ENCODE results near the gene TMEM169.

Gene TMEM169

GRCh38 chr2:216142540-216142939 lies 60.8 kb downstream of the TMEM169 start:
- H3K9me3 ChIP-seq (ENCODE audit: control insufficient read depth, insufficient read depth, low read length): no peaks in the 10 kb centered on the region
- H3K27me3 ChIP-seq (ENCODE audit: control insufficient read depth, low read length): no peaks in the 10 kb centered on the region
- H3K9me2 ChIP-seq (replicated peaks; ENCODE audit: control insufficient read depth, low read length): no peaks in the 10 kb centered on the region
- H3K27ac ChIP-seq (ENCODE audit: low read depth, low read length): no peak overlapping the region
- peaks cover 98% of the 10 kb centered on the region for H3K36me3 ChIP-seq (ENCODE audit: control insufficient read depth, low read length)
- no peaks in the 10 kb centered on the region for H3K4me1 ChIP-seq (ENCODE audit: control insufficient read depth, low read length)
- peaks cover 45% of the 10 kb centered on the region for H3K79me2 ChIP-seq (ENCODE audit: control insufficient read depth, low read length)
- H4K20me1 ChIP-seq (ENCODE audit: control insufficient read depth, insufficient read depth, low read depth, low read length): 0 out of 2 replicates have a peak, but pooled peaks cover 3% of the 10 kb centered on the region
- TF ChIP-seq EZH2phosphoT487 (IDR thresholded peaks at IDR 0.05; ENCODE audit: borderline replicate concordance, low read length) (no peak), CTCF (IDR thresholded peaks at IDR 0.05; ENCODE audit: low read depth, low read length, poor library complexity, severe bottlenecking) (no peak)
- H3K4me3 ChIP-seq (ENCODE audit: low read length): no peak overlapping the region
- no peak overlapping the region for H3K4me2 ChIP-seq (ENCODE audit: low read length)
- 0 out of 2 replicates have a peak, but pooled peaks cover 3% of the 10 kb centered on the region for H3F3A ChIP-seq (ENCODE audit: control insufficient read depth, insufficient read depth)

GRCh38 chr2:216144372-216144771 lies 62.7 kb downstream of the TMEM169 start:
- Histone ChIP-seq H3K9me3 (ENCODE audit: control insufficient read depth, insufficient read depth, low read length) (no peaks in the 10 kb centered on the region), H3F3A (ENCODE audit: control insufficient read depth, insufficient read depth) (0 out of 2 replicates have a peak, but pooled peaks cover 3% of the 10 kb centered on the region), H3K9me2 (replicated peaks; ENCODE audit: control insufficient read depth, low read length) (no peaks in the 10 kb centered on the region), H3K4me1 (ENCODE audit: control insufficient read depth, low read length) (no peaks in the 10 kb centered on the region), H3K4me3 (ENCODE audit: low read length) (no peak overlapping the region), H3K79me2 (ENCODE audit: control insufficient read depth, low read length) (peaks cover 44% of the 10 kb centered on the region), H3K27ac (ENCODE audit: low read depth, low read length) (no peak overlapping the region), H3K36me3 (ENCODE audit: control insufficient read depth, low read length) (peaks cover 98% of the 10 kb centered on the region), H3K27me3 (ENCODE audit: control insufficient read depth, low read length) (no peaks in the 10 kb centered on the region), H3K4me2 (ENCODE audit: low read length) (no peak overlapping the region), H4K20me1 (ENCODE audit: control insufficient read depth, insufficient read depth, low read depth, low read length) (0 out of 2 replicates have a peak, but pooled peaks cover 3% of the 10 kb centered on the region)
- TF ChIP-seq CTCF (IDR thresholded peaks at IDR 0.05; ENCODE audit: low read depth, low read length, poor library complexity, severe bottlenecking): no peak
- TF ChIP-seq EZH2phosphoT487 (IDR thresholded peaks at IDR 0.05; ENCODE audit: borderline replicate concordance, low read length): no peak

DNA sequence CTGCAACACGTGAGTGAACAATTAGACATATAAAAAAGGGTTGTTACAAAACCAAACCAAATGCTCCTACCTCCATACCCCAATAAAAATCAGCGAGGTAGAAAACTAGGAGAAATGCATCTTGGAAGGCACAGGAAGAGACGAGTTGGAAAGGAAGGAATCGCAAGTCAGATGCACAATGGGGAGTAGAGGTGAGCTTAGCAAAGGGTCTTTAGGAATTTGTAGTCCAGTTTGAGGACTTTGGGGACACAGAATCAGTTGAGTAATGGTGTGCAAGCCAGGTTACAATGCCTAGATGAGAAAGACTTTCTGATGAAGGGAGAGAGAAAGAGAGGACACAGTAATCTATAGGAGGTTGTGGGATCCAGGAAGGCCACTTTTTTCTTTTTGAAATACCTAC lies 63.1 kb downstream of the TMEM169 start:
- Histone ChIP-seq H4K20me1 (ENCODE audit: control insufficient read depth, insufficient read depth, low read depth, low read length) (peaks cover 3% of the 10 kb centered on the region; the same call in 1 of the 2 replicates), H3F3A (ENCODE audit: control insufficient read depth, insufficient read depth) (0 out of 2 replicates have a peak, but pooled peaks cover 3% of the 10 kb centered on the region), H3K9me3 (ENCODE audit: control insufficient read depth, insufficient read depth, low read length) (no peaks in the 10 kb centered on the region), H3K9me2 (replicated peaks; ENCODE audit: control insufficient read depth, low read length) (no peaks in the 10 kb centered on the region), H3K4me2 (ENCODE audit: low read length) (no peak overlapping the region), H3K36me3 (ENCODE audit: control insufficient read depth, low read length) (peaks cover 98% of the 10 kb centered on the region), H3K27me3 (ENCODE audit: control insufficient read depth, low read length) (no peaks in the 10 kb centered on the region), H3K27ac (ENCODE audit: low read depth, low read length) (no peak overlapping the region), H3K4me1 (ENCODE audit: control insufficient read depth, low read length) (no peaks in the 10 kb centered on the region), H3K4me3 (ENCODE audit: low read length) (no peak overlapping the region), H3K79me2 (ENCODE audit: control insufficient read depth, low read length) (peaks cover 44% of the 10 kb centered on the region)
- TF ChIP-seq EZH2phosphoT487 (IDR thresholded peaks at IDR 0.05; ENCODE audit: borderline replicate concordance, low read length): no peak
- TF ChIP-seq CTCF (IDR thresholded peaks at IDR 0.05; ENCODE audit: low read depth, low read length, poor library complexity, severe bottlenecking): no peak
